GM18909 (cell line): ENCODE measurements around the gene RIMS3.
"Not testable (repeated sequence)": the region's sequence is repeated elsewhere in the genome, so short reads cannot be mapped to it uniquely, and the experiment has no call there.

ENCODE experiments used
- ATAC-seq: cut with Tn5 transposase; IDR thresholded peaks from one replicate; pipeline ENCODE4 v1.9.1; 2021; ENCODE audit warnings: mild to moderate bottlenecking; ENCODE audit not compliant: unreplicated experiment, poor library complexity

Gene RIMS3

GRCh38 chr1:40607921-40608320 lies 57.6 kb downstream of the RIMS3 start:
- ATAC-seq = no peak

- no peak for ATAC-seq
These were observed 58.5 kb downstream of the RIMS3 start for GRCh38 chr1:40606978-40607377.

- no peak for ATAC-seq
These were observed 59.3 kb downstream of the RIMS3 start for GRCh38 chr1:40606194-40606593.

GRCh38 chr1:40599926-40600325 lies 65.6 kb downstream of the RIMS3 start:
- no peak for ATAC-seq

GRCh38 chr1:40595623-40596022 lies 69.9 kb downstream of the RIMS3 start:
- ATAC-seq = no peak

- no peak for ATAC-seq
These were observed 71.3 kb downstream of the RIMS3 start for GRCh38 chr1:40594187-40594531.

- ATAC-seq = no peak
These were observed 71.9 kb downstream of the RIMS3 start for GRCh38 chr1:40593449-40594186.

GRCh38 chr1:40592107-40592803 lies 73.2 kb downstream of the RIMS3 start:
- ATAC-seq = no peak

GRCh38 chr1:40588586-40588985 lies 76.9 kb downstream of the RIMS3 start:
- no peak for ATAC-seq

- no peak for ATAC-seq
These were observed 81.5 kb downstream of the RIMS3 start for GRCh38 chr1:40583980-40584379.

GRCh38 chr1:40582116-40582515 lies 83.4 kb downstream of the RIMS3 start:
- ATAC-seq = no peak

GRCh38 chr1:40575336-40575735 lies 90.1 kb downstream of the RIMS3 start:
- no peak for ATAC-seq

GRCh38 chr1:40574805-40575204 lies 90.7 kb downstream of the RIMS3 start:
- ATAC-seq = not testable (repeated sequence)
